Measurements from ENCODE around the gene CD302. TPM values are rescaled to one million over a fixed set of nuclear protein-coding genes. Genes with fewer than 3 reads are reported as not detected.

Gene CD302
- total and polyA plus RNA-seq, 2 experiments from 2014 or later: 10.5 to 13.9 TPM

DNA sequence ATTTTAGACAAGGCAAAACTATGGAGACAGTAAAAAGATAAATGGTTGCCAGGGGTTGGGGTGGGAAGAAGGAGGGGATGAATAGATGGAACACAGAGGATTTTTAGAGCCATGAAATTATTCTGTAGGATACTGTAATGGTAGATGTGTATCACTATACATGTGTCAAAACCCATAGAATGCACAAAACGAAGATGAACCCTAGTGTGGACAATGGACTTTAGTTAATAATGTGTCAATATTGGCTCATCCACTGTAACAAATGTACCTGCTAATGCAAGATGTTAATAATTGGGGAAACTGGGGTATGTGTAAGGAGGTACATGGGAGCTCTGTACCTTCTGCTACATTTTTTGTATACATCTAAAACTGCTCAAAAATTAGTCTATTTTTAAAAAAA, 1.8 kb upstream of the CD302 start:
- 0 out of 2 replicates have a peak, but pooled peaks cover 19% of the 10 kb centered on the region for H3F3A ChIP-seq (ENCODE audit: insufficient read depth)
- no peak overlapping the region for H3K27ac ChIP-seq
- H3K4me1 ChIP-seq (ENCODE audit: insufficient read depth): peaks cover 16% of the 10 kb centered on the region
- 53 to 57% methylated on average over 1 of the region's 1 CpG for WGBS, 2 experiments (ENCODE audit: low coverage in 1 of 2, low lambda C conversion rate in 2 of 2, missing lambda C conversion rate in 2 of 2)
- H3K4me3 ChIP-seq: no peak overlapping the region
- no peak overlapping the region for H3K9ac ChIP-seq
- H3K36me3 ChIP-seq (ENCODE audit: low read depth): no peaks in the 10 kb centered on the region
- no peak overlapping the region for H3K4me2 ChIP-seq (ENCODE audit: unreplicated experiment)
- no peak overlapping the region for H2AFZ ChIP-seq
- in situ Hi-C loops (cut with MboI): no loop called here
- H3K9me2 ChIP-seq (ENCODE audit: insufficient read depth): no peaks in the 10 kb centered on the region
- 0 out of 2 replicates have a peak, but pooled peaks cover 6% of the 10 kb centered on the region for H3K79me2 ChIP-seq (ENCODE audit: insufficient read depth)
- no peaks in the 10 kb centered on the region for H3K27me3 ChIP-seq (replicated peaks; ENCODE audit: insufficient read depth)
- TF ChIP-seq EZH2phosphoT487 (IDR thresholded peaks at IDR 0.05; ENCODE audit: insufficient read depth, low read depth) (no peak), EZH2 (IDR thresholded peaks at IDR 0.05; ENCODE audit: insufficient read depth, poor library complexity, severe bottlenecking) (no peak)
- H4K20me1 ChIP-seq (ENCODE audit: insufficient read depth): no peaks in the 10 kb centered on the region
- H3K9me3 ChIP-seq (ENCODE audit: low read depth): no peaks in the 10 kb centered on the region
- no peak for DNase-seq

DNA sequence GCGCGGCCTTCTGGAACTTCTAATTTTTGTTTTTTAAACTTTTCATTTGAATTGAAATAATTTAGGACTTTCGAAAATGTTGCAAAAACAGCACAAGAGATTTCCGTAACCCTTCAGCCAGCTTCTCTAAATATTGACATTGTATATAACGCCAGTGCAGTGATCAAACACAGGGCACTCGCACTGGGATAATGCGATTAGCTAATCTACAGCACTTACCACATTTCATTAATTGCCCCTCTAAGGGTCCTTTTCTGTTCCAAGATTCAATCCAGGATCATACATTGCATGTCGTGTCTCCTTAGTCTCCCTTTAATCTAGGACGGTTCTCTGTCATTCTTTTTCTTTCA, 343 bp upstream of the CD302 start:
- 1 to 2% methylated on average over 9 of the region's 9 CpGs for WGBS, 2 experiments (ENCODE audit: low coverage in 1 of 2, low lambda C conversion rate in 2 of 2, missing lambda C conversion rate in 2 of 2)
- DNase-seq: no peak
- peak overlapping the region; percentile 89 for H3K9ac ChIP-seq
- peak overlapping the region; percentile 36 for H3K27ac ChIP-seq
- H3K4me2 ChIP-seq (ENCODE audit: unreplicated experiment): peak overlapping the region; percentile 93
- no peaks in the 10 kb centered on the region for H3K27me3 ChIP-seq (replicated peaks; ENCODE audit: insufficient read depth)
- H3K9me2 ChIP-seq (ENCODE audit: insufficient read depth): no peaks in the 10 kb centered on the region
- H4K20me1 ChIP-seq (ENCODE audit: insufficient read depth): no peaks in the 10 kb centered on the region
- 0 out of 2 replicates have a peak, but pooled peaks cover 19% of the 10 kb centered on the region for H3F3A ChIP-seq (ENCODE audit: insufficient read depth)
- H3K4me1 ChIP-seq (ENCODE audit: insufficient read depth): peaks cover 16% of the 10 kb centered on the region
- no peak for TF ChIP-seq EZH2phosphoT487 (IDR thresholded peaks at IDR 0.05; ENCODE audit: insufficient read depth, low read depth)
- in situ Hi-C loops (cut with MboI): no loop called here
- peaks cover 13% of the 10 kb centered on the region; the same call in 1 of the 2 replicates for H3K79me2 ChIP-seq (ENCODE audit: insufficient read depth)
- H3K4me3 ChIP-seq: peak overlapping the region; percentile 93
- no peaks in the 10 kb centered on the region for H3K9me3 ChIP-seq (ENCODE audit: low read depth)
- peak overlapping the region; percentile 98 for H2AFZ ChIP-seq
- no peaks in the 10 kb centered on the region for H3K36me3 ChIP-seq (ENCODE audit: low read depth)

DNA sequence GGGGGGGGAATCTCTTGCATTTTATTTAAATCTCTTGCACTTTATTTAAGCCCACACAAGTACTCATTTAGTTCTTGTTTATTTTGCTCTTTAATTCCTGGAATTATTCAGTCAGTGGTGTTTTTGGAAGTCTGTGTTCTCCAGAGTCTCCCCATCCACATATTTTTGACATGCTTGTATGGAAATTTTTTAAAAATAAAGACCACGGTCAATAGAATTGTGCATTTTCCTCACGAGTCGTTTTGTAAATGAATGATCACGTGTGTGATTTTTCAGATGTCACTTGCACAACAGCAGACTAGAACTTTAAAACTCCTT, 824 bp downstream of the CD302 start:
- Histone ChIP-seq H2AFZ (peak overlapping the region; percentile 98), H3K9ac (peak overlapping the region; percentile 89), H3K27me3 (replicated peaks; ENCODE audit: insufficient read depth) (no peaks in the 10 kb centered on the region), H4K20me1 (ENCODE audit: insufficient read depth) (no peaks in the 10 kb centered on the region), H3F3A (ENCODE audit: insufficient read depth) (0 out of 2 replicates have a peak, but pooled peaks cover 19% of the 10 kb centered on the region), H3K9me2 (ENCODE audit: insufficient read depth) (no peaks in the 10 kb centered on the region), H3K27ac (peak overlapping the region; percentile 32), H3K36me3 (ENCODE audit: low read depth) (no peaks in the 10 kb centered on the region), H3K4me2 (ENCODE audit: unreplicated experiment) (peak overlapping the region; percentile 93), H3K9me3 (ENCODE audit: low read depth) (no peaks in the 10 kb centered on the region), H3K4me1 (ENCODE audit: insufficient read depth) (peaks cover 16% of the 10 kb centered on the region), H3K79me2 (ENCODE audit: insufficient read depth) (peaks cover 23% of the 10 kb centered on the region; the same call in 1 of the 2 replicates), H3K4me3 (peak overlapping the region; percentile 93)
- 0 to 4% methylated on average over 4 of the region's 4 CpGs for WGBS, 2 experiments (ENCODE audit: low coverage in 1 of 2, low lambda C conversion rate in 2 of 2, missing lambda C conversion rate in 2 of 2)
- no peak for TF ChIP-seq EZH2 (IDR thresholded peaks at IDR 0.05; ENCODE audit: insufficient read depth, poor library complexity, severe bottlenecking)
- no peak for TF ChIP-seq EZH2phosphoT487 (IDR thresholded peaks at IDR 0.05; ENCODE audit: insufficient read depth, low read depth)
- in situ Hi-C loops (cut with MboI): no loop called here
- no peak for DNase-seq

DNA sequence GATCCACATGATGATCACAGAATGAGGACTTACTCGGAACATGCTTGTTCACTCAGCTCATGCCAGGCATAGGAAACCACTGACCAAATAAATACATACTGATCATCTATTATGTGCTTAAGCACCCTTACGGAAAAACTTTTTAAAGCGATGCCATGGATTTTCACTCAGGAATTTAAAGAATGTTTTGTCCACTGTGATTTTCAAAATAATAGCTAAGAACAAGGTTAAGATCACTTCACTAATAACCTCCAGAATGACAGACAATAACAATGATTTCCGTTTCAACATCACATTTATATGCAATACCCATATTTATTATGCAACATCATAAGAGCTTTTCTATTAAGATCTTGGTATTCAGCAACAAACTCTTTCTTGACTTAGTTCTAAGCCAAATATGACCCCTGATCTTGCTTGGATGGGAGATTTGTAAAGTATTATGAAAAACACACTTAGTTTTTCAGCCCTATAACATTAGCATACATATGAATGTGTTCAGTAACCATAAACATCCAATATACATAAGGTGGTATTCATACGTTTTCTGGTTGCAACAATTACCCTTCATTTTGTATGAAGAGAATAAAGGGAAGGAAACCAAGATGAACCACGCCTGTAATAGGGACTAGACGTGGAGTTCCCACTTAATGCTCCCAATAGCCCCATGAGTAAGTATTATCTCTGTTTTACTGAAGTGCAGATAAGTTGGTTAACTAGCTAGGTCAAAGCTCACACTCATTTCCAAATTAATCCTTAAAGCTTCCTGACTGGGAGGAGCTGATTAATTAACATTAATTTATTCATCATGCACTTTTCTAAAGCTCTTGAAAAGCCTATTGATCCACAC, 1.9 kb downstream of the CD302 start:
- Histone ChIP-seq H3K4me1 (ENCODE audit: insufficient read depth) (peaks cover 16% of the 10 kb centered on the region), H3F3A (ENCODE audit: insufficient read depth) (0 out of 2 replicates have a peak, but pooled peaks cover 19% of the 10 kb centered on the region), H4K20me1 (ENCODE audit: insufficient read depth) (no peaks in the 10 kb centered on the region), H3K9ac (peak overlapping the region; percentile 89), H3K4me2 (ENCODE audit: unreplicated experiment) (peak overlapping the region; percentile 93), H3K9me3 (ENCODE audit: low read depth) (no peaks in the 10 kb centered on the region), H2AFZ (no peak overlapping the region; the same call in 1 of the 2 replicates), H3K27ac (no peak overlapping the region), H3K27me3 (replicated peaks; ENCODE audit: insufficient read depth) (no peaks in the 10 kb centered on the region), H3K4me3 (peak overlapping the region; percentile 93), H3K79me2 (ENCODE audit: insufficient read depth) (peaks cover 32% of the 10 kb centered on the region; the same call in 1 of the 2 replicates), H3K9me2 (ENCODE audit: insufficient read depth) (no peaks in the 10 kb centered on the region), H3K36me3 (ENCODE audit: low read depth) (no peaks in the 10 kb centered on the region)
- in situ Hi-C loops (cut with MboI): no loop called here
- 64 to 67% methylated on average over 7 of the region's 7 CpGs for WGBS, 2 experiments (ENCODE audit: low coverage in 1 of 2, low lambda C conversion rate in 2 of 2, missing lambda C conversion rate in 2 of 2)
- no peak for DNase-seq
- TF ChIP-seq EZH2 (IDR thresholded peaks at IDR 0.05; ENCODE audit: insufficient read depth, poor library complexity, severe bottlenecking) (no peak), EZH2phosphoT487 (IDR thresholded peaks at IDR 0.05; ENCODE audit: insufficient read depth, low read depth) (no peak)

All from GM23248 (cell line).